Neuronal stem cell (in vitro differentiated cells): ENCODE results near the gene BLTP3B.

Experiments
- DNase-seq: peaks from one replicate; pipeline ENCODE4 v3.0.0-alpha.2; 2013; ENCODE audit warnings: low spot score
- H2AFZ ChIP-seq: one replicate; pipeline ENCODE4 v1.6.1; 2013; ENCODE audit warnings: mild to moderate bottlenecking, low read length, inconsistent platforms
- H2AK5ac ChIP-seq: 2 replicates; pipeline ENCODE4 v1.6.1; 2013; ENCODE audit warnings: low read depth, mild to moderate bottlenecking, inconsistent platforms, low read length, moderate library complexity, mixed read lengths
- H2BK120ac ChIP-seq: 2 replicates; pipeline ENCODE4 v1.6.1; 2013; ENCODE audit warnings: low read depth, mild to moderate bottlenecking, inconsistent platforms, low read length, moderate library complexity, mixed read lengths
- H2BK12ac ChIP-seq: one replicate; pipeline ENCODE4 v1.6.1; 2013; ENCODE audit warnings: low read length, inconsistent platforms
- H2BK15ac ChIP-seq: 2 replicates; pipeline ENCODE4 v1.6.1; 2013; ENCODE audit warnings: mild to moderate bottlenecking, low read length, inconsistent platforms, mixed read lengths
- H2BK5ac ChIP-seq: one replicate; pipeline ENCODE4 v1.6.1; 2013; ENCODE audit warnings: inconsistent platforms, mild to moderate bottlenecking, low read length, moderate library complexity
- H3K14ac ChIP-seq: one replicate; pipeline ENCODE4 v1.6.1; 2013; ENCODE audit warnings: low read length, inconsistent platforms
- H3K18ac ChIP-seq: 2 replicates; pipeline ENCODE4 v1.6.1; 2013; ENCODE audit warnings: low read length, inconsistent platforms
- H3K23ac ChIP-seq: 2 replicates; pipeline ENCODE4 v1.6.1; 2013; ENCODE audit warnings: low read depth, mild to moderate bottlenecking, mixed read lengths, low read length, inconsistent platforms; ENCODE audit not compliant: poor library complexity
- H3K27ac ChIP-seq: replicated peaks from 3 replicates; pipeline ENCODE4 v1.5.1; 2013; ENCODE audit warnings: low read length, inconsistent platforms
- H3K27me3 ChIP-seq, 3 experiments: 2 replicates each; pipeline ENCODE4 v1.6.1; 2013; ENCODE audit warnings: low read length in 3 of 3, mild to moderate bottlenecking in 2 of 3, inconsistent platforms in 1 of 3, low read depth in 1 of 3, mixed read lengths in 1 of 3, moderate library complexity in 1 of 3; ENCODE audit not compliant: control insufficient read depth in 3 of 3, insufficient read depth in 3 of 3
- H3K36me3 ChIP-seq, 2 donors: replicated peaks in 1 of 2; 2 replicates each; pipeline ENCODE4 v1.6.1; 2013; ENCODE audit warnings: low read length in 2 of 2; ENCODE audit not compliant: control insufficient read depth in 2 of 2, insufficient read depth in 2 of 2
- H3K4ac ChIP-seq: 2 replicates; pipeline ENCODE4 v1.6.1; 2013; ENCODE audit warnings: inconsistent platforms, mild to moderate bottlenecking, low read length, moderate library complexity
- H3K4me1 ChIP-seq, 2 donors: 1 replicate in 1 of 2; 2 replicates in 1 of 2; pipeline ENCODE4 v1.6.1; 2013; ENCODE audit warnings: low read length in 2 of 2, low read depth in 1 of 2; ENCODE audit not compliant: control insufficient read depth in 2 of 2, insufficient read depth in 1 of 2
- H3K4me2 ChIP-seq: one replicate; pipeline ENCODE4 v1.6.1; 2013; ENCODE audit warnings: mild to moderate bottlenecking, low read length, inconsistent platforms; ENCODE audit not compliant: insufficient read depth, poor library complexity, severe bottlenecking
- H3K4me3 ChIP-seq, 2 donors: 2 replicates each; pipeline ENCODE4 v1.5.1; 2013; ENCODE audit warnings: low read length in 2 of 2, mild to moderate bottlenecking in 2 of 2, inconsistent platforms in 1 of 2, moderate library complexity in 1 of 2
- H3K79me1 ChIP-seq: one replicate; pipeline ENCODE4 v1.6.1; 2013; ENCODE audit warnings: low read depth, mild to moderate bottlenecking, inconsistent platforms, low read length, moderate library complexity
- H3K9ac ChIP-seq: one replicate; pipeline ENCODE4 v1.6.1; 2013; ENCODE audit warnings: mild to moderate bottlenecking, low read depth, low read length, inconsistent platforms; ENCODE audit not compliant: poor library complexity
- H3K9me3 ChIP-seq, 2 donors: replicated peaks in 1 of 2; 2 replicates each; pipeline versions ENCODE3 to v1.6.1; 2013; ENCODE audit warnings: low read length in 2 of 2, mild to moderate bottlenecking in 2 of 2, inconsistent platforms in 1 of 2, low read depth in 1 of 2, mixed read lengths in 1 of 2, moderate library complexity in 1 of 2; ENCODE audit not compliant: control insufficient read depth in 2 of 2, insufficient read depth in 1 of 2
- H4K8ac ChIP-seq: one replicate; pipeline ENCODE4 v1.6.1; 2013; ENCODE audit warnings: low read depth, mild to moderate bottlenecking, inconsistent platforms, low read length, moderate library complexity
- H4K91ac ChIP-seq: one replicate; pipeline ENCODE4 v1.6.1; 2013; ENCODE audit warnings: low read length, low read depth, mild to moderate bottlenecking, inconsistent platforms; ENCODE audit not compliant: poor library complexity
- WGBS, 2 donors: extraction: QIAGEN DNeasy Blood & Tissue Kit; methylation state at CpG; one replicate each; pipeline ENCODE4 v1.1.7; 2013; ENCODE audit warnings: missing lambda C conversion rate in 2 of 2, mixed read lengths in 1 of 2; ENCODE audit not compliant: insufficient read length in 2 of 2, insufficient replicate concordance in 1 of 2; ENCODE audit errors: extremely low coverage in 2 of 2; 5-methylcytosine and 5-hydroxymethylcytosine counted together

The BLTP3B gene

DNA sequence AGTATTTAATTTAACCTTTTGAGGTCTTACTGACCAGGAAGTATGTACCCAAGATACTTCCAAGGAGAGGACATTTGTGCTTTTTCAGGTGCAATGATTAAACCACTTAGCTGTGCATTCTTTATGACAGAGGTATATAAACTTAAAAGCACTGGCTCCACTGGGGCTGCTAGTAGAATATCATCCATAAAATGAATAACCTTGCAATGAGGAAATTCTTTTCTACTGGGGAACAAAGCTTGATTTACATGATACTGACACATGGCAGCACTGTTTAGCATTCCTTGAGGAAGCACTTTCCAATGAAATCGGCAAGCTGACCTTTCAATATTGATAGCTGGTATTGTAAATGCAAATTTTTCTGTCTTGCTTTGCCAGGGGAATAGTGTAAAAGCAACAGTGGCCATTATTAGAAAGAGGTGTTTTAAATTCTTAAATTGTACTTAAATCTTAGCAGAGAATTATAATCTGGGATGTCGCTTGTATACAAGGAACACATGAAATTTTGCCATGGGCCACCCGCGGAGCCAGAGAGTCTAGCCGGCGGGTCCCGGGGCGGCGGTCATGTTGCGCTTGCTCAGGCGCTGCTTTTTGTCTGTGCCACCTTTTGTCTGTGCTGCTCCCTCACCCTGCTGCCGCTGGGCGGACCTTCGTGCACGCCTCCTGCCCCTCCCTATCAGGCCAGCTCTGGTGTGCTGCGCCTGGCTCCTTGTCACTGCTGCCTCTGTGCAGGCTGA is 20.9 kb upstream of the BLTP3B start:
- WGBS, 2 donors = no CpG with 5 or more reads among the region's 16 CpGs

GRCh38 chr12:100159391-100160104 is 16.9 kb upstream of the BLTP3B start:
- no peak for DNase-seq
- Histone ChIP-seq H3K36me3 (no peaks in the 10 kb centered on the region), H3K79me1 (no peaks in the 10 kb centered on the region), H2BK120ac (no peak overlapping the region), H3K14ac (no peak overlapping the region), H4K91ac (no peak overlapping the region), H2AFZ (no peak overlapping the region), H2BK12ac (no peak overlapping the region), H3K9ac (no peak overlapping the region), H3K4ac (no peak overlapping the region), H3K18ac (no peak overlapping the region), H2BK5ac (no peak overlapping the region), H2BK15ac (no peak overlapping the region), H3K27me3 (peaks cover 0 to 4% (median 0%) of the 10 kb centered on the region in 3 experiments), H3K9me3 (peaks cover 0 to 2% of the 10 kb centered on the region in 2 donors), H3K4me1 (peaks cover 6 to 7% of the 10 kb centered on the region in 2 donors), H3K4me3 (no peak overlapping the region), H2AK5ac (no peak overlapping the region), H3K27ac (no peak overlapping the region), H4K8ac (no peak overlapping the region), H3K4me2 (no peak overlapping the region), H3K23ac (peak overlapping the region; percentile 17)
- WGBS, 2 donors = no CpG with 5 or more reads among the region's 9 CpGs

More for the DNA sequence above, 20.9 kb upstream of the BLTP3B start:
- Histone ChIP-seq H2AK5ac (no peak overlapping the region), H3K9ac (no peak overlapping the region), H3K27ac (no peak overlapping the region), H3K79me1 (no peaks in the 10 kb centered on the region), H3K4me2 (peak overlapping the region; percentile 21), H3K23ac (no peak overlapping the region), H3K27me3 (peaks cover 0 to 2% (median 0%) of the 10 kb centered on the region in 3 experiments), H4K8ac (no peak overlapping the region), H4K91ac (no peak overlapping the region), H2BK5ac (no peak overlapping the region), H3K14ac (no peak overlapping the region), H2BK120ac (no peak overlapping the region), H3K4me1 (peaks cover 6 to 7% of the 10 kb centered on the region in 2 donors), H3K4me3 (peak overlapping the region in 1 of 2 donors; percentile 22), H3K36me3 (no peaks in the 10 kb centered on the region), H3K4ac (no peak overlapping the region), H3K9me3 (peaks cover 0 to 5% of the 10 kb centered on the region in 2 donors), H2BK12ac (no peak overlapping the region), H2AFZ (peak overlapping the region; percentile 64), H3K18ac (no peak overlapping the region), H2BK15ac (no peak overlapping the region)
- DNase-seq = peak; percentile 65

- Histone ChIP-seq H3K79me1 (no peaks in the 10 kb centered on the region), H2BK5ac (no peak overlapping the region), H3K36me3 (no peaks in the 10 kb centered on the region), H3K4me3 (no peak overlapping the region), H3K9me3 (peaks cover 0 to 2% of the 10 kb centered on the region in 2 donors), H3K27me3 (peaks cover 0 to 4% (median 0%) of the 10 kb centered on the region in 3 experiments), H3K23ac (no peak overlapping the region), H2BK15ac (no peak overlapping the region), H3K4me2 (no peak overlapping the region), H3K27ac (no peak overlapping the region), H3K14ac (no peak overlapping the region), H2AK5ac (no peak overlapping the region), H4K8ac (no peak overlapping the region), H4K91ac (no peak overlapping the region), H3K4ac (no peak overlapping the region), H3K4me1 (peaks cover under 1 to 3% of the 10 kb centered on the region in 2 donors), H3K18ac (no peak overlapping the region), H3K9ac (no peak overlapping the region), H2AFZ (no peak overlapping the region), H2BK12ac (no peak overlapping the region), H2BK120ac (no peak overlapping the region)
- no CpG with 5 or more reads among the region's 4 CpGs for WGBS, 2 donors
- no peak for DNase-seq
Observed at GRCh38 chr12:100158535-100158934, 15.9 kb upstream of the BLTP3B start.

GRCh38 chr12:100157427-100157821 is 14.8 kb upstream of the BLTP3B start:
- no CpG with 5 or more reads among the region's 8 CpGs for WGBS, 2 donors

More at GRCh38 chr12:100157427-100157821, 14.8 kb upstream of the BLTP3B start:
- H3K4ac ChIP-seq = no peak overlapping the region
- no peak overlapping the region for H4K8ac ChIP-seq
- no peak overlapping the region for H3K4me3 ChIP-seq
- no peak overlapping the region for H2BK12ac ChIP-seq
- no peak overlapping the region for H2BK15ac ChIP-seq
- DNase-seq = no peak
- peaks cover 0 to 2% of the 10 kb centered on the region in 2 donors for H3K9me3 ChIP-seq
- no peak overlapping the region for H3K4me2 ChIP-seq
- no peak overlapping the region for H3K14ac ChIP-seq
- no peak overlapping the region for H2AFZ ChIP-seq
- no peak overlapping the region for H2AK5ac ChIP-seq
- H3K18ac ChIP-seq = no peak overlapping the region
- no peak overlapping the region for H2BK120ac ChIP-seq
- H3K4me1 ChIP-seq = no peaks in the 10 kb centered on the region
- no peak overlapping the region for H3K23ac ChIP-seq
- H3K36me3 ChIP-seq = no peaks in the 10 kb centered on the region
- no peak overlapping the region for H2BK5ac ChIP-seq
- peaks cover 0 to 4% (median 0%) of the 10 kb centered on the region in 3 experiments for H3K27me3 ChIP-seq
- no peaks in the 10 kb centered on the region for H3K79me1 ChIP-seq
- H4K91ac ChIP-seq = no peak overlapping the region
- no peak overlapping the region for H3K27ac ChIP-seq
- H3K9ac ChIP-seq = no peak overlapping the region
